HCT116 (cell line): ENCODE results near the gene FGGY. TPM values are rescaled to one million over a fixed set of nuclear protein-coding genes. Genes with fewer than 3 reads are reported as not detected.

ENCODE experiments used
- ATAC-seq: fragments of 200-7000 bp; cut with Tn5 transposase; 2 replicates; pipeline ENCODE4 v1.9.1; 2020; ENCODE audit warnings: mild to moderate bottlenecking, moderate library complexity
- BruUV-seq: library from RNA; stranded (reverse); fragments of 400-500 nt; replicated peaks from 2 replicates; lab custom pipeline; 2021; lab: Mats Ljungman, UMichigan
- CTCF ChIA-PET: fragments of 300-600 bp; sonication (Branson Sonifier 250); formaldehyde crosslinking; loops from one replicate; lab custom pipeline; 2021; ENCODE audit warnings: antibody characterized with exemption; lab: Charles Lee
- POLR2A ChIA-PET: fragments of 300-600, 350-600 bp; sonication (Branson Sonifier 250); formaldehyde crosslinking; loops from one replicate; lab custom pipeline; 2021; ENCODE audit warnings: antibody characterized with exemption; lab: Charles Lee
- RAD21 ChIA-PET, 2 experiments: fragments of 300-600 bp; sonication (Branson Sonifier 250); formaldehyde crosslinking; loops; one replicate each; lab custom pipeline; 2023; ENCODE audit warnings: low total read pairs in 2 of 2; ENCODE audit not compliant: uncharacterized antibody in 2 of 2, unreplicated experiment in 2 of 2, low non-redundant PET in 1 of 2; lab: Charles Lee
- DNase-seq: peaks from one replicate; pipeline ENCODE4 v3.0.0-alpha.2; 2010; ENCODE audit warnings: low read depth, low spot score
- H2AFZ ChIP-seq: fragments of 200-600 bp; shearing (Covaris generic), sonication (generic); 2 replicates; pipeline ENCODE4 v1.6.1; 2017; ENCODE audit warnings: low read depth, mixed run types, mixed read lengths, antibody characterized with exemption, low read length; ENCODE audit not compliant: poor library complexity, severe bottlenecking
- H3K27ac ChIP-seq: 2 replicates; pipeline ENCODE4 v1.5.1; 2012; ENCODE audit warnings: low read depth, low read length
- H3K27me3 ChIP-seq: fragments of 200-600 bp; sonication (generic); 2 replicates; pipeline ENCODE4 v1.6.1; 2016; ENCODE audit warnings: mixed run types, low read length, mixed read lengths; ENCODE audit not compliant: insufficient read depth
- H3K36me3 ChIP-seq, 2 experiments: fragments of 200-500 bp in 1 of 2; fragments of 200-600 bp in 1 of 2; sonication (Bioruptor generic) in 1 of 2; sonication (generic) in 1 of 2; 2 replicates each; pipeline versions ENCODE4 v1.5.1 to v1.6.1; 2014 to 2016; ENCODE audit warnings: low read length in 2 of 2, inconsistent platforms in 1 of 2, mixed read lengths in 1 of 2, mixed run types in 1 of 2; ENCODE audit not compliant: insufficient read depth in 2 of 2, control insufficient read depth in 1 of 2
- H3K4me1 ChIP-seq, 2 experiments: fragments of 200-600 bp in 1 of 2; sonication (generic) in 1 of 2; 2 replicates each; pipeline versions ENCODE4 v1.5.1 to v1.6.1; 2012 to 2017; ENCODE audit warnings: low read length in 2 of 2, inconsistent platforms in 1 of 2, mild to moderate bottlenecking in 1 of 2, mixed read lengths in 1 of 2, mixed run types in 1 of 2, moderate library complexity in 1 of 2; ENCODE audit not compliant: insufficient read depth in 2 of 2, control insufficient read depth in 1 of 2
- H3K4me2 ChIP-seq: fragments of 200-600 bp; sonication (generic); 2 replicates; pipeline ENCODE4 v1.6.1; 2017; ENCODE audit warnings: mixed run types, low read length, mixed read lengths
- H3K4me3 ChIP-seq, 2 experiments: fragments of 200-600 bp in 1 of 2; sonication (generic) in 1 of 2; replicated peaks in 1 of 2; 2 replicates each; pipeline ENCODE4 v1.5.1; 2011 to 2016; ENCODE audit warnings: low read length in 2 of 2, control low read depth in 1 of 2, low read depth in 1 of 2, mild to moderate bottlenecking in 1 of 2, mixed read lengths in 1 of 2, mixed run types in 1 of 2
- H3K79me2 ChIP-seq: fragments of 200-600 bp; sonication (generic); 2 replicates; pipeline ENCODE4 v1.6.1; 2017; ENCODE audit warnings: mild to moderate bottlenecking, mixed run types, low read length, moderate library complexity, mixed read lengths; ENCODE audit not compliant: insufficient read depth
- H3K9ac ChIP-seq: fragments of 200-600 bp; sonication (generic); 2 replicates; pipeline ENCODE4 v1.6.1; 2016; ENCODE audit warnings: low read length, mixed read lengths
- H3K9me2 ChIP-seq: fragments of 200-600 bp; sonication (generic), shearing (Covaris generic); 2 replicates; pipeline ENCODE4 v1.6.1; 2017; ENCODE audit warnings: mixed run types, mild to moderate bottlenecking, moderate library complexity; ENCODE audit not compliant: insufficient read depth
- H3K9me3 ChIP-seq, 2 experiments: fragments of 200-500 bp in 1 of 2; fragments of 200-600 bp in 1 of 2; sonication (Bioruptor generic) in 1 of 2; sonication (generic) in 1 of 2; 2 replicates each; pipeline ENCODE4 v1.6.1; 2014 to 2017; ENCODE audit warnings: low read length in 2 of 2, mixed read lengths in 2 of 2, inconsistent platforms in 1 of 2, low read depth in 1 of 2, mild to moderate bottlenecking in 1 of 2, mixed run types in 1 of 2, moderate library complexity in 1 of 2; ENCODE audit not compliant: control insufficient read depth in 1 of 2, insufficient read depth in 1 of 2
- H4K20me1 ChIP-seq: fragments of 200-600 bp; sonication (generic), shearing (Covaris generic); 2 replicates; pipeline ENCODE4 v1.6.1; 2017; ENCODE audit warnings: mixed run types, mild to moderate bottlenecking, moderate library complexity; ENCODE audit not compliant: insufficient read depth
- CTCF ChIP-seq, 3 experiments: fragments of 200-600 bp in 1 of 3; sonication (generic) in 1 of 3; IDR thresholded peaks in 2 of 3; conservative IDR thresholded peaks in 1 of 3; 2 replicates each; pipeline ENCODE4 v1.5.1; 2012 to 2017; ENCODE audit warnings: low read depth in 2 of 3, low read length in 2 of 3, antibody characterized with exemption in 1 of 3, borderline replicate concordance in 1 of 3, control low read depth in 1 of 3, mild to moderate bottlenecking in 1 of 3, mixed read lengths in 1 of 3, mixed run types in 1 of 3, moderate library complexity in 1 of 3; ENCODE audit not compliant: insufficient read depth in 1 of 3
- EGR1 ChIP-seq: IDR thresholded peaks from 2 replicates; pipeline ENCODE4 v1.6.1; 2012; ENCODE audit warnings: low read depth
- EZH2 ChIP-seq: fragments of 200-600 bp; sonication (generic); IDR thresholded peaks from 2 replicates; pipeline ENCODE4 v1.6.1; 2017; ENCODE audit warnings: antibody characterized with exemption, mixed run types
- FOSL1 ChIP-seq: IDR thresholded peaks from 2 replicates; pipeline ENCODE4 v1.6.1; 2012; ENCODE audit warnings: low read depth
- JUND ChIP-seq: IDR thresholded peaks from 2 replicates; pipeline ENCODE4 v1.6.1; 2012
- POLR2AphosphoS5 ChIP-seq: IDR thresholded peaks from 2 replicates; pipeline ENCODE4 v1.6.1; 2011; ENCODE audit warnings: mild to moderate bottlenecking, low read depth, low read length, moderate library complexity
- SRF ChIP-seq: IDR thresholded peaks from 2 replicates; pipeline ENCODE4 v1.6.1; 2012; ENCODE audit warnings: low read depth
- TCF7L2 ChIP-seq: IDR thresholded peaks from 2 replicates; pipeline ENCODE4 v1.7.0; 2011; ENCODE audit warnings: borderline replicate concordance, inconsistent platforms; ENCODE audit not compliant: insufficient read depth, insufficient read length; ENCODE audit errors: extremely low read depth
- YY1 ChIP-seq: IDR thresholded peaks from 2 replicates; pipeline ENCODE4 v1.6.1; 2011; ENCODE audit warnings: low read length, low read depth, moderate library complexity, mild to moderate bottlenecking; ENCODE audit not compliant: insufficient replicate concordance; ENCODE audit errors: extremely low read depth
- ZBTB33 ChIP-seq: IDR thresholded peaks from 2 replicates; pipeline ENCODE4 v1.6.1; 2011; ENCODE audit warnings: mild to moderate bottlenecking, low read length, moderate library complexity; ENCODE audit not compliant: insufficient replicate concordance; ENCODE audit errors: extremely low read depth
- ZFX ChIP-seq: fragments of 450-650 bp; IDR thresholded peaks from 2 replicates; pipeline ENCODE4 v1.6.1; 2017
- ZNF274 ChIP-seq: fragments of 200-500 bp; sonication (Bioruptor generic); IDR thresholded peaks from 2 replicates; pipeline ENCODE4 v1.6.1; 2014; ENCODE audit warnings: mild to moderate bottlenecking, low read depth, low read length, inconsistent platforms
- intact Hi-C: fragments of 100-400 bp; cut with micrococcal nuclease; formaldehyde crosslinking; loops from 2 replicates; pipeline ENCODE4 v1.10.0; 2022
- total RNA-seq: library from RNA; stranded (reverse); gene quantifications from one replicate; pipeline ENCODE4 v1.2.1, GENCODE V29; 2021; ENCODE audit not compliant: unreplicated experiment

The FGGY gene
- total RNA-seq, 1 experiment from 2014 or later, result 10.6 TPM

- Histone ChIP-seq H3K27ac (no peak overlapping the region), H3K9ac (no peak overlapping the region), H3K36me3 (no peaks in the 10 kb centered on the region), H3K27me3 (no peaks in the 10 kb centered on the region), H3K4me1 (no peaks in the 10 kb centered on the region), H3K9me2 (no peaks in the 10 kb centered on the region), H4K20me1 (no peaks in the 10 kb centered on the region), H3K4me3 (no peak overlapping the region), H3K4me2 (no peak overlapping the region), H3K79me2 (no peaks in the 10 kb centered on the region), H2AFZ (no peak overlapping the region), H3K9me3 (no peaks in the 10 kb centered on the region)
- intact Hi-C loops, result no loop called here
- ATAC-seq (no peak), DNase-seq (no peak)
- CTCF ChIA-PET, result no interaction called here
- POLR2A ChIA-PET, result no interaction called here
- RAD21 ChIA-PET, result no interaction called here
- no TSS peak for BruUV-seq
- TF ChIP-seq ZBTB33 (no peak), POLR2AphosphoS5 (no peak), CTCF (IDR thresholded peaks at IDR 0.05 in 2 of 3, conservative IDR thresholded peaks at IDR 0.05 in 1 of 3; ENCODE audit: borderline replicate concordance in 1 of 3, insufficient read depth in 1 of 3, low read depth in 2 of 3, low read length in 2 of 3) (no peak), JUND (no peak), SRF (no peak), YY1 (no peak), ZNF274 (no peak), EZH2 (no peak), ZFX (no peak), FOSL1 (no peak), TCF7L2 (no peak), EGR1 (no peak)
Measured at GRCh38 chr1:59541161-59541560, 244.3 kb downstream of the FGGY start.
